Brain microvascular endothelial cell (primary cell): Measurements from ENCODE around the gene EIF2D.

Experiments used
- DNase-seq: peaks from one replicate; pipeline ENCODE4 v3.0.0-alpha.2; 2020
- H3K27ac ChIP-seq: fragments of 250-450 bp; sonication (Bioruptor Pico); 2 replicates; pipeline ENCODE4 v1.5.1; 2020; ENCODE audit warnings: mild to moderate bottlenecking, moderate library complexity
- H3K27me3 ChIP-seq: fragments of 250-450 bp; sonication (Bioruptor Pico); replicated peaks from 2 replicates; pipeline ENCODE4 v1.5.1; 2020; ENCODE audit warnings: mild to moderate bottlenecking
- H3K36me3 ChIP-seq: fragments of 250-450 bp; sonication (Bioruptor Pico); replicated peaks from 2 replicates; pipeline ENCODE4 v1.5.1; 2020; ENCODE audit warnings: mild to moderate bottlenecking
- H3K4me3 ChIP-seq: 2 replicates; pipeline ENCODE4 v1.5.1; 2011; ENCODE audit warnings: low read depth, mild to moderate bottlenecking, control low read depth, low read length, moderate library complexity
- in situ Hi-C: cut with HindIII; loops from 2 replicates; pipeline ENCODE4 v1.10.0; 2017; ENCODE audit warnings: low sequenced_read_pairs, low pct_ligation_motif_present
- TF ChIP-seq, protein P1 (sequence below): IDR thresholded peaks from 2 replicates; pipeline ENCODE4 v1.5.1; 2011; ENCODE audit warnings: low read depth, mild to moderate bottlenecking, moderate library complexity, low read length, control low read depth, inconsistent platforms; ENCODE audit errors: missing control alignments

The EIF2D gene, protein sequence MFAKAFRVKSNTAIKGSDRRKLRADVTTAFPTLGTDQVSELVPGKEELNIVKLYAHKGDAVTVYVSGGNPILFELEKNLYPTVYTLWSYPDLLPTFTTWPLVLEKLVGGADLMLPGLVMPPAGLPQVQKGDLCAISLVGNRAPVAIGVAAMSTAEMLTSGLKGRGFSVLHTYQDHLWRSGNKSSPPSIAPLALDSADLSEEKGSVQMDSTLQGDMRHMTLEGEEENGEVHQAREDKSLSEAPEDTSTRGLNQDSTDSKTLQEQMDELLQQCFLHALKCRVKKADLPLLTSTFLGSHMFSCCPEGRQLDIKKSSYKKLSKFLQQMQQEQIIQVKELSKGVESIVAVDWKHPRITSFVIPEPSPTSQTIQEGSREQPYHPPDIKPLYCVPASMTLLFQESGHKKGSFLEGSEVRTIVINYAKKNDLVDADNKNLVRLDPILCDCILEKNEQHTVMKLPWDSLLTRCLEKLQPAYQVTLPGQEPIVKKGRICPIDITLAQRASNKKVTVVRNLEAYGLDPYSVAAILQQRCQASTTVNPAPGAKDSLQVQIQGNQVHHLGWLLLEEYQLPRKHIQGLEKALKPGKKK

DNA sequence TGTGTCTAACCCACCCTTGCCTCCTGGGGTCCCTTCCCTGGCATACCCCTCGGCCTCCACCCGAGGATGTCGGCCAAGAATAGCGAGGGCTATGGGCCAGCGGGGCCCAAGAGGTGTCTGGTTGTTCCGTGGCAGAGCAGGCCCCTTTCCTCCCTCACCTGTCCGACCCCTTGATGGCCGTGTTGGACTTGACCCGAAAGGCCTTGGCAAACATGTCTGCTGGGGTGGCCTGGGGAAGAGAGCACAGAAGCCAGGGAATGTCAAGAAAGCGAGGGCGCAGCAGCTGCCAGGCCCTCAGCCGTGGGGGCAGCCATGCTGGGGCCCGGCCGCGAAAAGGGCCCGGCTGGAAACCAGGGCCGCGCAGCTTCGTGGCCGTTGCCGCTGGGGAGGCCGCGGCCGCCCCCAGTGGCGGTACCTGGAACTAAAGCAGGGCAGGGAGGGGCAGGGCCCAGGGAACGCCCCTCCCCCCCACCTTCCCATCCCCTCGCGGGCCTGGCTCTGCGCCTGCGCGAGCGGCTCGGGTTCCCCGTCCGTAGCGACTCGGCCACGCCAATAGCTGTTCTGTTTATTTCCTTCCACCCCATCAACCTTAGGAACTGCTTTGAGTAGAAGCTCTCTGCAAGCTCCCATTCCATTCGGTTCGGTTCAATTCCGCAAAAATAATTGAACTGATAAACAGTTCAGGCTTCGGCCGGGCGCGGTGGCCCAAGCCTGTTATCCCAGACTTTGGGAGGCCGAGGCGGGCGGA is at the start of gene EIF2D:
Gene EIF2D, minus strand, starts transcription at position 337 of the 748 bp plus-strand sequence. Its CDS starts 123 bp downstream, at position 214.
- no peaks in the 10 kb centered on the region for H3K36me3 ChIP-seq
- H3K27ac ChIP-seq, result peak within 1 kb of the TSS; percentile 84
- TF ChIP-seq, protein P1, sequence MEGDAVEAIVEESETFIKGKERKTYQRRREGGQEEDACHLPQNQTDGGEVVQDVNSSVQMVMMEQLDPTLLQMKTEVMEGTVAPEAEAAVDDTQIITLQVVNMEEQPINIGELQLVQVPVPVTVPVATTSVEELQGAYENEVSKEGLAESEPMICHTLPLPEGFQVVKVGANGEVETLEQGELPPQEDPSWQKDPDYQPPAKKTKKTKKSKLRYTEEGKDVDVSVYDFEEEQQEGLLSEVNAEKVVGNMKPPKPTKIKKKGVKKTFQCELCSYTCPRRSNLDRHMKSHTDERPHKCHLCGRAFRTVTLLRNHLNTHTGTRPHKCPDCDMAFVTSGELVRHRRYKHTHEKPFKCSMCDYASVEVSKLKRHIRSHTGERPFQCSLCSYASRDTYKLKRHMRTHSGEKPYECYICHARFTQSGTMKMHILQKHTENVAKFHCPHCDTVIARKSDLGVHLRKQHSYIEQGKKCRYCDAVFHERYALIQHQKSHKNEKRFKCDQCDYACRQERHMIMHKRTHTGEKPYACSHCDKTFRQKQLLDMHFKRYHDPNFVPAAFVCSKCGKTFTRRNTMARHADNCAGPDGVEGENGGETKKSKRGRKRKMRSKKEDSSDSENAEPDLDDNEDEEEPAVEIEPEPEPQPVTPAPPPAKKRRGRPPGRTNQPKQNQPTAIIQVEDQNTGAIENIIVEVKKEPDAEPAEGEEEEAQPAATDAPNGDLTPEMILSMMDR, result peak; percentile 75
- in situ Hi-C loops, result no loop called here
- peak; percentile 85 for DNase-seq
- H3K4me3 ChIP-seq, result peak within 1 kb of the TSS; percentile 89
- no peaks in the 10 kb centered on the region for H3K27me3 ChIP-seq

DNA sequence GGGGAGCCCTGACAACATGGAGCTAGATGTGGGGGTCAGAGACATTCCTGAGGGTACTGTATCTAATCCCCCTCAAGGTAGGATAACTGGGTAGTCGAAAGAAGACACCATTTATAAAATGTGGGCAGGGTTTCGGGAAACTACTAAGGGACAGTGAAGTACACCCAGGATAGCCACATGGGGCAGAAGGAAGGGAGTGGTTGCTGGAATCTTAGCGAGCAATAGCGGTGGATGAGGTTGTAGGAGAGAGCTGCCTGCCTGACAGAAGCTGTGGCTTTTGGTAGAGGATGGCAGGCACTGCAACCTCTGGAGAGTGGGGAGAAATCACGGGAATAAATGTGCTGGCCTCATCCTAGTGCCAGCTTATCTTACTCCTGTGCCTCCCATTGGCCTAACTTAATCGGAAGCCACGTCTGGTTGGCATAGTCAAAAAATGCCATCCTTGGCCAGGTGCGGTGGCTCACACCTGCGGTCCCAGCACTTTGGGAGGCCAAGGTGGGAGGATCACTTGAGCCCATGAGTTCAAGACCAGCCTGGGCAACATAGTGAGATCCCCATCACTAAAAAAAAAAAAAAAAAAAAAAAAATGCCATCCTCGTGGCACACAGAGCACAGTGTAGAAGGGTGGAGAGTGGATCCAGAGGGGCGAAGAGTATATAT is 49.0 kb upstream of the EIF2D start:
- no peak overlapping the region for H3K27ac ChIP-seq
- in situ Hi-C loops, result no loop called here

DNA sequence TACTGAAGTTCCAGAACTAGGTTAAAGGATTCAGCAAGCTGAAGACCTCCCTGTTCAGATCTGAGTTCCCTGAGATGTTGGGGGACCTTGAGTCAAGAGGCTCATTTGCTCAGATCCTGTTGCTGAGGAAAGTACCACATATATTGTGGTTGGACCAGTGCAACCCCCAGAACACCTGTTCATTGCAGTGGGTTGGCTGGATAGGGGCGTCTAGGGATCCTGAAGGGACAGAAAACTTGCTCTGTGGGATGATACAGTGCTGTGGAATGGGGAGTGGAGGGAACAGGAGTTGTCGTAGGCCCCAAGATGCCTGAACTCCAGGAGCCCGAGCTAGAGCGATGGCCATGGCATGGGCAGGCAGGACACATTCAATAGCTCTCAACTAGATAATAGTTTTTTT is 47.9 kb upstream of the EIF2D start:
- Histone ChIP-seq H3K4me3 (no peak overlapping the region), H3K27me3 (peaks cover 17% of the 10 kb centered on the region), H3K36me3 (no peaks in the 10 kb centered on the region), H3K27ac (no peak overlapping the region)
- TF ChIP-seq, protein P1, result no peak
- DNase-seq, result no peak
- in situ Hi-C loops, result no loop called here

More for the DNA sequence above, 49.0 kb upstream of the EIF2D start:
- TF ChIP-seq, protein P1, result no peak
- no peaks in the 10 kb centered on the region for H3K36me3 ChIP-seq
- no peak overlapping the region for H3K4me3 ChIP-seq
- H3K27me3 ChIP-seq, result peaks cover 17% of the 10 kb centered on the region
- no peak for DNase-seq

DNA sequence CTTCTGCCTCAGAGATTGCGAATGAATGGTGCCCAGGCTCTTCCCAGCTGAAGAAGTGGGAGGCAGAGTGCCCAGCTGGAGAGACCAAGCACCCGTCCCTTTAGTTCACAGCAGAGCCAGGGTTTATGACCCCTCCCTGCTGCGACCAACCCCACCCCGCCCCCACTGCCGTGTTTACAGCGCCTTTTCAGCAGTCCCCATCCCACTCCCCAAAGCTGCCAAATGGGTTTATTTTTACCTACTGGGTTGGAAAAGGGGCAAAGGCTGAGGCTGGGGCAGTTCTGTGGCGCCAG is 46.7 kb upstream of the EIF2D start:
- in situ Hi-C loops, result no loop called here
- TF ChIP-seq, protein P1, result no peak

DNA sequence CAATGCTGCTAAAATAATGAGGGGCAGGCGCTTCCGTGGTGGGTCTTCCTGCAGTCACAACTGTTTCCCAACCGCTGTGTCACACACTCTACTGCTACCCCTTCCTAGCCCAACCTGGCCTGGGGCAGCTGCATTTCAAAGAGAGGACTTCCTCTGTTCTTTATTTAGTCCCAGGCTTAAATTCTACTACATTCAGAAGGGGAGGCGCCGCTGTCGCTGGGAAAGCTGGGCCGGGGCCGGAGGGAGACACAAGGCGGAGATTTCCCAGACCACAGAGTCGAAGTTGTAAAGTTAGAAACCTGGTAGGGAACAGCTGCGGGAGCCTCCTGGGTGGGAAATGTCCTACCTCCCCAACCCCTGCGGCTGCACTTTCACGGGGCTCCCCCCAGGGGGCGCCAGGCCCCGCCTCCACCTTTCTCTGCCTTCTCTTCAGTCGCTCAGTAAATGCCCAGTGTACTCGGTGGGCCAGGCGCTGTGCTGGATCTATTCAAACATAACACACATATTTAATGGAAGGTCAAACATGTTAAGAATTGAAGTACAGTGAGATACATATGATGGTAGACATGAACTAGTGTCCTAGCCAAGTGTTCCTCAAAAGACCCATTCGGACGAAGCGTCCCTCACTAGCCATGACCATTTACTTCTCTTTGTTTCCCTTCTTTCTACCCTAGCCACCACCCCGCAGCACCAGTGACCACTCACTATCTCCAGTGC is 46.2 kb upstream of the EIF2D start:
- TF ChIP-seq, protein P1, result peak; percentile 93
- H3K27me3 ChIP-seq, result peaks cover 8% of the 10 kb centered on the region
- in situ Hi-C loops, result no loop called here

More for the DNA sequence above, 46.7 kb upstream of the EIF2D start:
- Histone ChIP-seq H3K4me3 (no peak overlapping the region), H3K27me3 (peaks cover 13% of the 10 kb centered on the region), H3K27ac (no peak overlapping the region), H3K36me3 (no peaks in the 10 kb centered on the region)
- DNase-seq, result no peak

More for the DNA sequence above, 46.2 kb upstream of the EIF2D start:
- no peak overlapping the region for H3K4me3 ChIP-seq
- H3K36me3 ChIP-seq, result no peaks in the 10 kb centered on the region
- DNase-seq, result peak; percentile 11
- H3K27ac ChIP-seq, result no peak overlapping the region
